Spleen (tissue), 7 donors: ENCODE results near the gene TMEM89.

ENCODE experiments used
- POLR2A ChIP-seq, 3 donors: fragments of 450-650 bp; IDR thresholded peaks; one replicate each; pipeline ENCODE4 v1.5.1; 2017; ENCODE audit warnings: antibody characterized with exemption in 3 of 3, mild to moderate bottlenecking in 1 of 3
- TF ChIP-seq, protein P1 (sequence below), 11 experiments: fragments of 200-600 bp in 7 of 11; fragments of 450-650 bp in 4 of 11; sonication (generic) in 4 of 11; IDR thresholded peaks in 8 of 11; conservative IDR thresholded peaks in 3 of 11; 1 replicate in 7 of 11; 2 replicates in 4 of 11; pipeline versions ENCODE4 v1.4.0 to v1.8.0; 2016 to 2021; ENCODE audit warnings: antibody characterized with exemption in 11 of 11, inconsistent platforms in 4 of 11, mild to moderate bottlenecking in 1 of 11
- donor health status: DM: no; HTN: no; CAD: no; lungs with moderate emphysema.
- donor health status: DM: no; HTN: no; CAD: no.
- donor health status: DM: no; HTN: no; CAD: no.

DNA sequence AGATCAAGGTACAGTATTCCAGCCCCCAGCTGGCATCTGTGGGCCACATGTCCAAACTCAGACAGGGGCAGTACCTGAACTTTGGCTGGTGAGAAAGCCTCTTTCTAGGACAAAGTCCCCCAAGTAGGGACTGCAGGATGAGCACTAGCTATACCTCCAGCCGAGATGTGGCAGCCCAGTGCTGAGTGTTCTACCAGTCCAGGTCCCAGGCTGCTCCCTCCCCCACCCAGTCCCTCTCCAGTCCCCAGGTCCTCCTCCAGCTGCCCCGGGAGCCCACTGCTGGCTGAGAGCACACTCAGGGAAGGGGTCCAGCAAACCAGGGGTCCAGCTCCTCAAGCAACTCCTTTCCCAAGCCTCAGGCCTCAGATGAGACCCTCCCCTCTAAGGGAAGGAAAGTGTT, 12.2 kb upstream of the TMEM89 start:
- TF ChIP-seq, protein P1, sequence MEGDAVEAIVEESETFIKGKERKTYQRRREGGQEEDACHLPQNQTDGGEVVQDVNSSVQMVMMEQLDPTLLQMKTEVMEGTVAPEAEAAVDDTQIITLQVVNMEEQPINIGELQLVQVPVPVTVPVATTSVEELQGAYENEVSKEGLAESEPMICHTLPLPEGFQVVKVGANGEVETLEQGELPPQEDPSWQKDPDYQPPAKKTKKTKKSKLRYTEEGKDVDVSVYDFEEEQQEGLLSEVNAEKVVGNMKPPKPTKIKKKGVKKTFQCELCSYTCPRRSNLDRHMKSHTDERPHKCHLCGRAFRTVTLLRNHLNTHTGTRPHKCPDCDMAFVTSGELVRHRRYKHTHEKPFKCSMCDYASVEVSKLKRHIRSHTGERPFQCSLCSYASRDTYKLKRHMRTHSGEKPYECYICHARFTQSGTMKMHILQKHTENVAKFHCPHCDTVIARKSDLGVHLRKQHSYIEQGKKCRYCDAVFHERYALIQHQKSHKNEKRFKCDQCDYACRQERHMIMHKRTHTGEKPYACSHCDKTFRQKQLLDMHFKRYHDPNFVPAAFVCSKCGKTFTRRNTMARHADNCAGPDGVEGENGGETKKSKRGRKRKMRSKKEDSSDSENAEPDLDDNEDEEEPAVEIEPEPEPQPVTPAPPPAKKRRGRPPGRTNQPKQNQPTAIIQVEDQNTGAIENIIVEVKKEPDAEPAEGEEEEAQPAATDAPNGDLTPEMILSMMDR (IDR thresholded peaks at IDR 0.05 in 8 of 11, conservative IDR thresholded peaks at IDR 0.05 in 3 of 11): no peak
- no peak for TF ChIP-seq POLR2A (IDR thresholded peaks at IDR 0.05)
